NCI-H1417 treated with DMSO at 0.1 percent for 48 hours (cell line): ENCODE results near the gene PHACTR1.

Experiments used
- DNase-seq: peaks from one replicate; lab custom pipeline; 2025; lab: John Stamatoyannopoulos, UW

The PHACTR1 gene

DNA sequence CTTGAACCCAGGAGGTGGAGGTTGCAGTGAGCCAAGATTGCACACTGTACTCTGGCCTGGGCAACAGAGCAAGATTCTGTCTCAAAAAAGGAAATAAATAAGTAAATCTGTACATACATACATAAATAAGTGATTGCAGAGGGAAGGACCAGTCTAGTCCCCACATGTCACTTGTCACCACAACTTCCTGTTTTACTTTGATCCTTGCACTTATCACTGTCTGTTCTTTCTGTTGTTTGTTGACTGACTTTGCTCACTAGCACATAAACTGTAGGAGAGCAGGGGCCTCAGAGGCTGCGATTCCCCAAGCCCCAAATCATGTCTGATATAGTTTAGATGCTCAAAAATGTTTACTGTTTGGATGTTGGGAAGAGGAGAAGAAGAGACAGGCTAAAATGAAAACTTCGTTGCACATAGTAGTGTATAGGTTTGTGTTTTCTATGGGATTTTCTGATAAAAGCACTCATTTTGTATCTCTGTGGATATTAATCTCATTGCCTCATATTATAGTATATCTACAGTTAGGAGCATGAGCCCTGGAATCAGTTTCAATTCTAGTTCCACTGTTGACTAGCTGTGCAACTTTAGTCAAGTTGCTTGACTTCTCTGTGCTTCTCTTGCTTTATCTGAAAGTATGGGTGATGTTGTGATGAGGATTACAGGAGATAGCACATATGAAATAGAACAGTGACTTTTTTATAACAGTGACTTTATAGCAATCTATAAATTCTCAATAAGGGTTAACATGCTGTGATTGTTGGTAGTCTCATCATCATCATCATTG lies 446.8 kb downstream of the PHACTR1 start:
- no peak for DNase-seq

- no peak for DNase-seq
Observed at GRCh38 chr6:13164291-13164690, 447.7 kb downstream of the PHACTR1 start.

DNA sequence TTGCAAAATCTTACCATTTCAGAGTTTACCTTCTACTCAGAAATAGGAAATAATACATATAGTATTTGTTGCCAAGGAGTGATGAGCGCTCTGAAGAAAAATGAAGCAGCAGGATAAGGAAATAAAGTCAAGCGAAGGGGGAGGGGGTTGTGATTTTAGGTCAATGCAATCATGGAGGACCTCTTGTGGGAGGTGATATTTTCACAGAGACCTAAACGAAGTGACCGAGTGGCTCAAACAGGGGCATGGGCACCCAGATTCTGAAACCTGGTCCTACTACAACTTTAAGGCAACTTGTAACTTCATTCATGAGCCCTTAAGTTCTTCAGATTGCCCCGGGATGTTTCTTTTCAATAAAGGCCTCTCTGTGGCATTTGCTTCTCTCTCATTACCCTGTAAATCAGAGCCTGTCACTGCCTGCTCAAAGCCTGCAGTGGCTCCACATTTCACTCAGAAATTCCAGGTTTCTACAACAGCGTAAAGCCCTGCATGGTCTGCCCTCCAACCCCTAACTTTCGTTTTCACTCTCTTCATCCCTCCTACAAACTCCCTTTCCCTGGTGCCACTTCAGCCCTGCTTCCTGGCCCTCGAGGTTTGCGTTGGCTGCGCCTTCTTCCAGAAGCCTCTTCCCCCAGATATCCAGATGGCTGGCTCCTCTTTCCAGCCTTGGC lies 449.1 kb downstream of the PHACTR1 start:
- no peak for DNase-seq

DNA sequence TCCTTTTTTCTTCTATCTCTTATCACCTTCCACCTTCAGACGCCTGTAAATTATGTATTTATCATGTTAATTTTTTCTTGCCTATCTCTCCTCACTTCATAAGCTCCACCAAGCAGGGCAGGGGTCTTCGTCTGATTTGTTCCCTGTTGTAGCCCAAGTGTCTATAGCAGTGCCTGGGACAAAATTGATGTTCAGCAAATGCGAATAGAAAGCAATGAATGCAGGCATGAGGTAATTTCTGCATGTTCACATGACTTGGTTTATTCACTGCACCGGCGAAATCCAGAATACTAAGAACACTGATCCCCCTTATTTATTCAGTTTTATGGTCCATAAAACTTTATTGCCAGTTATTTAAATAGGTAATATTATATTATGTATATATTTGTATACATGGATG lies 449.7 kb downstream of the PHACTR1 start:
- DNase-seq: no peak

DNA sequence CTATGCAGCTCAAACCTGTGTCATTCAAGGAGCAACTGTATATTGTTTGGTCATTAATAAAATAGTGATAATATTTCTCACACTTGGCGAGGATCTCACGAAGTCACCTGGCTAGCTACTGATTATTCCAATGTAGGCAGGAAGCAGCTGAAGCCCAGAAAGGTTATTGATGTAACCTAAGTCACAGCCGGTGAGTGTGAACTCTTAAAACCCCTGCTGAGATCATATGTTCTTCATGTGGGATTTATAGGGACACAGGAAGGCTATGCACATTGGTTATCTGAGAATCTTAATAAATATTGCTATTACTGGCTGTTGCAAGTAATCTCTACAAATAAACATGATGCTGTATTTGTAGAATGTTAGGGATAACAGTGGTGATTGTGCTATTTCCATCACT lies 450.3 kb downstream of the PHACTR1 start:
- no peak for DNase-seq

DNA sequence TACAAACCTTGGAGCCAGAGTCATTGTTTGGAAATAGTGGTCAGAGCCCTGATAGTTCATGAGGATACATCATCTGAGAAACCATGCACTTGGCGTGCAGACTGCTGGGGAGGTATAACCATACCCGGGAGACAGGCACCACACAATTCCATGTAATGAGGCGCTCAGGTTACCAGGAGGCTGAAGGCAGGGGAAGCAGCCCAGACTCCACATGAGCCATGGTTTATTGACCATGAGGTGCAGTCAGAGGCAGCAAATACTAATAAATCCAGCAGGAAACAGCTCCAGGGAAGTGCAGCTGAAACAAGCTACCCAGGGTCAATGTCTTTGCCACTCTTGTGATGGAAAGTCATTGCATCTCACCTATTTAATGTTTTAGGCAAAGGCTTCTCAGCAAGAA lies 455.7 kb downstream of the PHACTR1 start:
- DNase-seq: no peak

DNA sequence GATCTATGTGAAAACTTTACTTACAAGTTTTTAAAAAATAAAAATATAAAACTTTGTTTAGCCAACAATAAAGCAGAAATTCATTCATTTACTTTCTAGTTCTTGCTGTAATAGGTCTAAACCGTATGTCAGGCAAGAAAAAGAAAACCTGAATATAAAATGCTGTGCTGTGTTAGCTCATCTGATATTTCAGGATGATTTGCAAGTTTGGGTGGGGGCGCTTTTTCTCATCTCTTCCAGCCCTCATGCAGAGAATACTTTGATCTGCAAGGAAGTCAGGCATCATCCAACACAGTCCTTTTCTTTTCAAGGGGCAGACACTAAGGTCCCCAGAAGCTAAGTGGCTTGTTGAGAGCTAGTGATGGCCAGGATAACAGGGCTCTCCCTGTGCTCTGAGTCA lies 458.5 kb downstream of the PHACTR1 start:
- DNase-seq: no peak

- no peak for DNase-seq
Observed at GRCh38 chr6:13175759-13176158, 459.2 kb downstream of the PHACTR1 start.

DNA sequence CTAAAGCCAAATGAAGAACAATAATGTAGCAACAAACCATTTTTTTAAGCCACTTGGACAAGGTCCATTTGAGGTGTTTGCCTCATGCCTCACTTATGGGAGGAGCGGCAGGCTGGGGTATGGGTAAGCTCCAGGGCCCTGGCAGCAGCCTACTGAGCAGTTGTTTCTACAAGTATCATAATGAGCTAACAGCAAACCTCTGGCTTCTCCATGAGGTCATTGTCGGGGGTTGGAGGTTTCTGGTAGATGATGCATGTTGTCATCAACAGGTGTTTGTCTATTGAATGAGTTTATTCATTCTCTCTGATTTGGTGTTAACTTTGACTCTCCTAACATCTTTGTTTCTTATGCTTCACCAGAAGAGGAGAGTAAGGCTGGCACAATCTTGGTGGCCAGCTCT lies 461.1 kb downstream of the PHACTR1 start:
- no peak for DNase-seq

GRCh38 chr6:13178107-13178506 lies 461.5 kb downstream of the PHACTR1 start:
- no peak for DNase-seq

- no peak for DNase-seq
Observed at GRCh38 chr6:13180538-13180937, 464.0 kb downstream of the PHACTR1 start.

DNA sequence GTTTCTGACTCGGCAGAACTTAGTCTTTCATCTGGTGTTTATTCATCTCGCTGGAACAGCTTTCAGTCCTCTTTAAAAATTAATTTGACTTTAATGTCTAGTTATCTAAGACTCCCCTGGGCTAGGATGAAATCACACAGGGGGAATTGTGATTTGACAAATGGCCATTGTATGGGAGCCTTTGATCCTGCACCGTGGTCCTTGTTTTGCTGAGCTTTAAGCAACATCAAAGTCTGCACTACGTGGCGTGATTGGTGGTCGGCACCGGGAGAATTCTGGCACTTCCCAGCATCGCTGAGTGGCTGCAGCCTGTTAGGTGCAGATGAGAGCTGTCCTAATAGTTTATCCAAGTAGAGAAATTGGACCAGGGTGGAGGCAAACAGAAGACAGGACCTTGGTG lies 464.8 kb downstream of the PHACTR1 start:
- no peak for DNase-seq

- no peak for DNase-seq
Observed at GRCh38 chr6:13183415-13184088, 467.0 kb downstream of the PHACTR1 start.

GRCh38 chr6:13184089-13184468 lies 467.5 kb downstream of the PHACTR1 start:
- DNase-seq: no peak

- DNase-seq: no peak
Observed at GRCh38 chr6:13184547-13184946, 468.0 kb downstream of the PHACTR1 start.

DNA sequence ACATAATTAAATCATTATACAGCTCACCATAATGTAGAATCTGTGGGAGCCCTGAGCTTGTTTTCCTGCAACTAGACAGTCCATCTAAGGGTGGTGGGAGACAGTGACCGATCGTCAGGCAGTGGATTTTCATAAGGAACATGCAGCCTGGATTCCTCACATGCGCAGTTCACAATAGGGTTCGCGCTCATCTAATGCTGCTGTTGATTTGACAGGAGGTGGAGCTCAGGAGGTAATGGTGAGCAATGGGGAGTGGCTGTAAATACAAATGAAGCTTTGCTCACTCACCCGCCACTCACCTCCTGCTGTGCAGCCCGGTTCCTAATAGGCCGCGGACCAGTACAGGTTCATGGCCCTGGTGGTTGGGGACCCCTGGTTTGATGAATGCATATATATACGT lies 470.3 kb downstream of the PHACTR1 start:
- DNase-seq: no peak

- DNase-seq: no peak
Observed at GRCh38 chr6:13187692-13188091, 471.1 kb downstream of the PHACTR1 start.

GRCh38 chr6:13188306-13188705 lies 471.7 kb downstream of the PHACTR1 start:
- no peak for DNase-seq

GRCh38 chr6:13189710-13190109 lies 473.1 kb downstream of the PHACTR1 start:
- DNase-seq: no peak

GRCh38 chr6:13190376-13190775 lies 473.8 kb downstream of the PHACTR1 start:
- no peak for DNase-seq

- no peak for DNase-seq
Observed at GRCh38 chr6:13191461-13191860, 474.9 kb downstream of the PHACTR1 start.

- DNase-seq: no peak
Observed at GRCh38 chr6:13194852-13195251, 478.3 kb downstream of the PHACTR1 start.

GRCh38 chr6:13195803-13196202 lies 479.2 kb downstream of the PHACTR1 start:
- DNase-seq: no peak
